ENCODE data around the gene SLC35C1.

DNA sequence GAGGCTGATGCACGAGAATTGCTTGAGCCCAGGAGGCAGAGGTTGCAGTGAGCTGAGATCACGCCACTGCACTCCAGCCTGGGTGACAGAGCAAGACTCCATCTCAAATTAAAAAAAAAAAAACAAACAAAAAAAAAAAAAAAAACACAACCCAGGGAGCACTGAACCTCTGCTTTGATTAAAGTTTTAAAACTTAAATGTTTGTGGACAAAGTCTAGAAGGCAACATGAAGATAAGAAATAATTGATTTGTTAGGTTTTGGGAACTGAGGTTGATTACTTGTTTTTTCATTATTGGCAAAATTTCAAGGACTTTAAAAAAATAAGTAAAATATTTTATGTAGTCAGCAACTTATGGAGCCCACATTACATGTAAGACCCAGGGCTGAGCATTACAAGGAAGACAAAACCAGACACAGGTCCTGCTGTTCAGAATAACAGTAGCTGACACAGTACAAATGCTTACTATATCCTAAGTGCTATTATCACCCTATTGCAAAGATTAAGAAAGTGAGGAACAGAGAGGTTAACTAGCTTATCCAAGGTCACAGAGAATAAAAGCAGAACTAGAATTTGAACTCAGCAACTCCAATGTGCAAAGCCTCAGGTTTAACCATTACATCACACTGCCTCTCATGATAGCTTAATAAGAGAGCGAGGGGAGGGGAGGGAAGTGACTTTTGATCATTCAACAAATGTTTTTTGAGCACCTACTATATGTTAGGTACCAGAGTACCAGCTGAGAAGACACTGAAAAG is 40.1 kb downstream of the SLC35C1 start:
- TF ChIP-seq, protein P1, sequence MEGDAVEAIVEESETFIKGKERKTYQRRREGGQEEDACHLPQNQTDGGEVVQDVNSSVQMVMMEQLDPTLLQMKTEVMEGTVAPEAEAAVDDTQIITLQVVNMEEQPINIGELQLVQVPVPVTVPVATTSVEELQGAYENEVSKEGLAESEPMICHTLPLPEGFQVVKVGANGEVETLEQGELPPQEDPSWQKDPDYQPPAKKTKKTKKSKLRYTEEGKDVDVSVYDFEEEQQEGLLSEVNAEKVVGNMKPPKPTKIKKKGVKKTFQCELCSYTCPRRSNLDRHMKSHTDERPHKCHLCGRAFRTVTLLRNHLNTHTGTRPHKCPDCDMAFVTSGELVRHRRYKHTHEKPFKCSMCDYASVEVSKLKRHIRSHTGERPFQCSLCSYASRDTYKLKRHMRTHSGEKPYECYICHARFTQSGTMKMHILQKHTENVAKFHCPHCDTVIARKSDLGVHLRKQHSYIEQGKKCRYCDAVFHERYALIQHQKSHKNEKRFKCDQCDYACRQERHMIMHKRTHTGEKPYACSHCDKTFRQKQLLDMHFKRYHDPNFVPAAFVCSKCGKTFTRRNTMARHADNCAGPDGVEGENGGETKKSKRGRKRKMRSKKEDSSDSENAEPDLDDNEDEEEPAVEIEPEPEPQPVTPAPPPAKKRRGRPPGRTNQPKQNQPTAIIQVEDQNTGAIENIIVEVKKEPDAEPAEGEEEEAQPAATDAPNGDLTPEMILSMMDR (IDR thresholded peaks at IDR 0.05) = no peak
- TF ChIP-seq POLR2A (IDR thresholded peaks at IDR 0.05) = no peak
